Measurements from ENCODE around the gene CDCA4. TPM values are rescaled to one million over a fixed set of nuclear protein-coding genes. Genes with fewer than 3 reads are reported as not detected.

The CDCA4 gene
- total RNA-seq, 1 donor from 2014 or later, result 15.2 TPM

- no peaks in the 10 kb centered on the region for H3K27me3 ChIP-seq
- intact Hi-C loops (cut with DNase I), result no loop called here
- H3K4me3 ChIP-seq, result no peak overlapping the region
- peaks cover 0 to 13% of the 10 kb centered on the region in 2 donors for H3K36me3 ChIP-seq
- no peaks in the 10 kb centered on the region for H3K9me3 ChIP-seq
- TF ChIP-seq, protein P1, sequence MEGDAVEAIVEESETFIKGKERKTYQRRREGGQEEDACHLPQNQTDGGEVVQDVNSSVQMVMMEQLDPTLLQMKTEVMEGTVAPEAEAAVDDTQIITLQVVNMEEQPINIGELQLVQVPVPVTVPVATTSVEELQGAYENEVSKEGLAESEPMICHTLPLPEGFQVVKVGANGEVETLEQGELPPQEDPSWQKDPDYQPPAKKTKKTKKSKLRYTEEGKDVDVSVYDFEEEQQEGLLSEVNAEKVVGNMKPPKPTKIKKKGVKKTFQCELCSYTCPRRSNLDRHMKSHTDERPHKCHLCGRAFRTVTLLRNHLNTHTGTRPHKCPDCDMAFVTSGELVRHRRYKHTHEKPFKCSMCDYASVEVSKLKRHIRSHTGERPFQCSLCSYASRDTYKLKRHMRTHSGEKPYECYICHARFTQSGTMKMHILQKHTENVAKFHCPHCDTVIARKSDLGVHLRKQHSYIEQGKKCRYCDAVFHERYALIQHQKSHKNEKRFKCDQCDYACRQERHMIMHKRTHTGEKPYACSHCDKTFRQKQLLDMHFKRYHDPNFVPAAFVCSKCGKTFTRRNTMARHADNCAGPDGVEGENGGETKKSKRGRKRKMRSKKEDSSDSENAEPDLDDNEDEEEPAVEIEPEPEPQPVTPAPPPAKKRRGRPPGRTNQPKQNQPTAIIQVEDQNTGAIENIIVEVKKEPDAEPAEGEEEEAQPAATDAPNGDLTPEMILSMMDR (IDR thresholded peaks at IDR 0.05), result no peak
- no peak for TF ChIP-seq POLR2A (IDR thresholded peaks at IDR 0.05)
- TF ChIP-seq POLR2AphosphoS5 (IDR thresholded peaks at IDR 0.05; ENCODE audit: insufficient read depth in 1 of 2, low read depth in 1 of 2), result no peak
- H3K4me1 ChIP-seq, result no peaks in the 10 kb centered on the region
- no peak overlapping the region for H3K27ac ChIP-seq
- DNase-seq (ENCODE audit: extremely low spot score in 2 of 2), result no peak
These were observed 24.9 kb downstream of the CDCA4 start for GRCh38 chr14:104996032-104996431.

DNA sequence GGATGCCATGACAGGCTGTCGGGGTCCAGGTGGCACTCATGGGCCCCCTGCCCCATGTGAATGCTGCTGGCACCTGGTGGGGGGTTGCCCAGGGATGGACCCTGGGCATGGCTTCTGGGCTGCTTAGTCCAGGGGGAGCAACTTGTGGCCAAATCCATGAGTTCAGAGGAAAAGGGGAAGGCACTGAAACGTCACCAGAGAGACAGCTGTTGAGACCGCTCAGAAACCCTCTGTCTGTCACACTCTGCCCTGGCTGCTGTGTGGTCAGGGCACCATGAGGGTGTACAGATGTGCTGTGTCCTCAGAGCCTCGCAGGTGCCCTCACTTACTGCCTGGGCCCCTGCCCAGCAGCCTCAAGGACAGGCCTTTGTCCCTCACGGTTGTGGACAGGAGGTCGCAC, 25.9 kb downstream of the CDCA4 start:
- Histone ChIP-seq H3K4me3 (no peak overlapping the region), H3K9me3 (no peaks in the 10 kb centered on the region), H3K27me3 (no peaks in the 10 kb centered on the region), H3K36me3 (peaks cover 0 to 13% of the 10 kb centered on the region in 2 donors), H3K4me1 (no peaks in the 10 kb centered on the region), H3K27ac (no peak overlapping the region)
- intact Hi-C loops (cut with DNase I), result no loop called here
- no peak for DNase-seq (ENCODE audit: extremely low spot score in 2 of 2)
- TF ChIP-seq, protein P1 (IDR thresholded peaks at IDR 0.05), result no peak
- no peak for TF ChIP-seq POLR2A (IDR thresholded peaks at IDR 0.05)
- TF ChIP-seq POLR2AphosphoS5 (IDR thresholded peaks at IDR 0.05; ENCODE audit: insufficient read depth in 1 of 2, low read depth in 1 of 2), result no peak

- intact Hi-C loops (cut with DNase I), result no loop called here
- TF ChIP-seq POLR2AphosphoS5 (IDR thresholded peaks at IDR 0.05; ENCODE audit: insufficient read depth in 1 of 2, low read depth in 1 of 2), result no peak
- TF ChIP-seq POLR2A (IDR thresholded peaks at IDR 0.05), result no peak
- H3K27me3 ChIP-seq, result no peaks in the 10 kb centered on the region
- no peak overlapping the region for H3K4me3 ChIP-seq
- H3K27ac ChIP-seq, result no peak overlapping the region
- H3K4me1 ChIP-seq, result no peaks in the 10 kb centered on the region
- no peak for DNase-seq (ENCODE audit: extremely low spot score in 2 of 2)
- no peaks in the 10 kb centered on the region for H3K9me3 ChIP-seq
- peaks cover 0 to 13% of the 10 kb centered on the region in 2 donors for H3K36me3 ChIP-seq
These were observed 26.9 kb downstream of the CDCA4 start for GRCh38 chr14:104993808-104994591.

GRCh38 chr14:104993306-104993705, 27.6 kb downstream of the CDCA4 start:
- no peaks in the 10 kb centered on the region for H3K27me3 ChIP-seq
- H3K4me3 ChIP-seq, result no peak overlapping the region
- no peak for DNase-seq (ENCODE audit: extremely low spot score in 2 of 2)
- no peak overlapping the region for H3K27ac ChIP-seq
- TF ChIP-seq POLR2AphosphoS5 (IDR thresholded peaks at IDR 0.05; ENCODE audit: insufficient read depth in 1 of 2, low read depth in 1 of 2), result no peak
- TF ChIP-seq, protein P1 (IDR thresholded peaks at IDR 0.05), result no peak
- TF ChIP-seq POLR2A (IDR thresholded peaks at IDR 0.05), result no peak
- intact Hi-C loops (cut with DNase I), result no loop called here
- H3K4me1 ChIP-seq, result no peaks in the 10 kb centered on the region
- no peaks in the 10 kb centered on the region for H3K9me3 ChIP-seq
- peaks cover 0 to 13% of the 10 kb centered on the region in 2 donors for H3K36me3 ChIP-seq

DNA sequence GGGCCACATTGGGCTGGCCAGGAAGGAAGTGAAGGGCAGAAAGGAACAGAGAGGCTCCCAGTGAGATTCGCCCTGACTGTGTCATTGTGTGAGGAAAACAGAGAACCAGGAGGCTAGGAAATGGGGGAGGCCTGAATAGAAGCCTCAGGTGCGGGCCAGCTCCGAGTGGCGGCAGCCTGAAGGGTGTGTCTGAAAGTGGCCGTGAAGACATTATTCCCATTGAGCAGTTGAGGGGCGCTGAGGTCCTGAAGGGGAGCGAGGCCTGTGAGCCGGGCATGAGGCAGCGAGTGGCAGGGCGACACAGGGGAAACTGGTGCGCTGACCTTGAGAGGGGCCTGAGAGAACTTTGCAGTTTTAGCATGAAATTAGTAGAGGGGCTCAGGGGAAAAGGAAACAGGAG, 28.4 kb downstream of the CDCA4 start:
- Histone ChIP-seq H3K9me3 (no peaks in the 10 kb centered on the region), H3K27ac (no peak overlapping the region), H3K4me1 (no peaks in the 10 kb centered on the region), H3K27me3 (no peaks in the 10 kb centered on the region), H3K36me3 (peaks cover 0 to 13% of the 10 kb centered on the region in 2 donors), H3K4me3 (no peak overlapping the region)
- intact Hi-C loops (cut with DNase I), result no loop called here
- TF ChIP-seq, protein P1 (IDR thresholded peaks at IDR 0.05), result no peak
- no peak for TF ChIP-seq POLR2AphosphoS5 (IDR thresholded peaks at IDR 0.05; ENCODE audit: insufficient read depth in 1 of 2, low read depth in 1 of 2)
- TF ChIP-seq POLR2A (IDR thresholded peaks at IDR 0.05), result no peak
- DNase-seq (ENCODE audit: extremely low spot score in 2 of 2), result no peak

All from vagina (tissue), 2 donors.